ENCODE data around the gene ATRNL1. TPM values are rescaled to one million over a fixed set of nuclear protein-coding genes. Genes with fewer than 3 reads are reported as not detected.
"Not testable (repeated sequence)": the region's sequence is repeated elsewhere in the genome, so short reads cannot be mapped to it uniquely, and the experiment has no call there.

Gene ATRNL1
- total and polyA plus RNA-seq, 4 donors: 0.40 to 26.9 (median 5.3) TPM

GRCh38 chr10:115335366-115335765 is 242.2 kb downstream of the ATRNL1 start:
- H3K36me3 ChIP-seq (ENCODE audit: control insufficient read depth in 4 of 4, insufficient read depth in 3 of 4, low read depth in 1 of 4, low read length in 3 of 4): no peaks in the 10 kb centered on the region
- H3K9ac ChIP-seq (ENCODE audit: low read depth in 1 of 2, low read length in 2 of 2): no peak overlapping the region
- TF ChIP-seq FOXA2 (IDR thresholded peaks at IDR 0.05): no peak
- TF ChIP-seq TAF1 (conservative IDR thresholded peaks at IDR 0.05): no peak
- no peak for TF ChIP-seq HNF4A (conservative IDR thresholded peaks at IDR 0.05)
- TF ChIP-seq, protein P1, sequence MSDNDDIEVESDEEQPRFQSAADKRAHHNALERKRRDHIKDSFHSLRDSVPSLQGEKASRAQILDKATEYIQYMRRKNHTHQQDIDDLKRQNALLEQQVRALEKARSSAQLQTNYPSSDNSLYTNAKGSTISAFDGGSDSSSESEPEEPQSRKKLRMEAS (IDR thresholded peaks at IDR 0.05): no peak
- no peak for TF ChIP-seq RXRA (IDR thresholded peaks at IDR 0.05)
- TF ChIP-seq REST (IDR thresholded peaks at IDR 0.05): no peak
- TF ChIP-seq, protein P2, sequence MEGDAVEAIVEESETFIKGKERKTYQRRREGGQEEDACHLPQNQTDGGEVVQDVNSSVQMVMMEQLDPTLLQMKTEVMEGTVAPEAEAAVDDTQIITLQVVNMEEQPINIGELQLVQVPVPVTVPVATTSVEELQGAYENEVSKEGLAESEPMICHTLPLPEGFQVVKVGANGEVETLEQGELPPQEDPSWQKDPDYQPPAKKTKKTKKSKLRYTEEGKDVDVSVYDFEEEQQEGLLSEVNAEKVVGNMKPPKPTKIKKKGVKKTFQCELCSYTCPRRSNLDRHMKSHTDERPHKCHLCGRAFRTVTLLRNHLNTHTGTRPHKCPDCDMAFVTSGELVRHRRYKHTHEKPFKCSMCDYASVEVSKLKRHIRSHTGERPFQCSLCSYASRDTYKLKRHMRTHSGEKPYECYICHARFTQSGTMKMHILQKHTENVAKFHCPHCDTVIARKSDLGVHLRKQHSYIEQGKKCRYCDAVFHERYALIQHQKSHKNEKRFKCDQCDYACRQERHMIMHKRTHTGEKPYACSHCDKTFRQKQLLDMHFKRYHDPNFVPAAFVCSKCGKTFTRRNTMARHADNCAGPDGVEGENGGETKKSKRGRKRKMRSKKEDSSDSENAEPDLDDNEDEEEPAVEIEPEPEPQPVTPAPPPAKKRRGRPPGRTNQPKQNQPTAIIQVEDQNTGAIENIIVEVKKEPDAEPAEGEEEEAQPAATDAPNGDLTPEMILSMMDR (IDR thresholded peaks at IDR 0.05; ENCODE audit: low read depth, low read length, missing input control): no peak
- TF ChIP-seq NR2F2 (IDR thresholded peaks at IDR 0.05): no peak
- TF ChIP-seq YY1 (IDR thresholded peaks at IDR 0.05): no peak
- TF ChIP-seq, protein P3, sequence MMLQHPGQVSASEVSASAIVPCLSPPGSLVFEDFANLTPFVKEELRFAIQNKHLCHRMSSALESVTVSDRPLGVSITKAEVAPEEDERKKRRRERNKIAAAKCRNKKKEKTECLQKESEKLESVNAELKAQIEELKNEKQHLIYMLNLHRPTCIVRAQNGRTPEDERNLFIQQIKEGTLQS (IDR thresholded peaks at IDR 0.05): no peak
- TF ChIP-seq FOXA1 (IDR thresholded peaks at IDR 0.05): no peak
- TF ChIP-seq EGR1 (IDR thresholded peaks at IDR 0.05; ENCODE audit: low read depth in 2 of 2): no peak
- TF ChIP-seq GABPA (IDR thresholded peaks at IDR 0.05 in 1 of 2, conservative IDR thresholded peaks at IDR 0.05 in 1 of 2): no peak
- no peak for TF ChIP-seq JUND (IDR thresholded peaks at IDR 0.05)
- WGBS: 96% methylated on average over 1 of the region's 1 CpG
- no peak overlapping the region for H3K4me3 ChIP-seq (ENCODE audit: low read depth in 1 of 3, low read length in 3 of 3)
- no peak for DNase-seq (ENCODE audit: low spot score)
- no peaks in the 10 kb centered on the region for H3K4me1 ChIP-seq (ENCODE audit: control insufficient read depth in 4 of 4, insufficient read depth in 4 of 4, low read length in 3 of 4)
- H3K27ac ChIP-seq (ENCODE audit: low read depth in 1 of 2, low read length in 2 of 2): no peak overlapping the region
- no peaks in the 10 kb centered on the region for H3K9me3 ChIP-seq (ENCODE audit: control insufficient read depth in 4 of 4, low read length in 3 of 4)
- no peaks in the 10 kb centered on the region for H3K27me3 ChIP-seq (ENCODE audit: control insufficient read depth in 4 of 4, insufficient read depth in 4 of 4, low read length in 3 of 4)

GRCh38 chr10:115355162-115355760 is 262.1 kb downstream of the ATRNL1 start:
- DNase-seq (ENCODE audit: low spot score): no peak
- Histone ChIP-seq H3K4me1 (ENCODE audit: control insufficient read depth in 4 of 4, insufficient read depth in 4 of 4, low read length in 3 of 4) (no peaks in the 10 kb centered on the region), H3K9me3 (ENCODE audit: control insufficient read depth in 4 of 4, low read length in 3 of 4) (no peaks in the 10 kb centered on the region), H3K27me3 (ENCODE audit: control insufficient read depth in 4 of 4, insufficient read depth in 4 of 4, low read length in 3 of 4) (no peaks in the 10 kb centered on the region), H3K27ac (ENCODE audit: low read depth in 1 of 2, low read length in 2 of 2) (no peak overlapping the region), H3K9ac (ENCODE audit: low read depth in 1 of 2, low read length in 2 of 2) (peak overlapping the region in 1 of 2 donors; percentile 28), H3K36me3 (ENCODE audit: control insufficient read depth in 4 of 4, insufficient read depth in 3 of 4, low read depth in 1 of 4, low read length in 3 of 4) (no peaks in the 10 kb centered on the region), H3K4me3 (ENCODE audit: low read depth in 1 of 3, low read length in 3 of 3) (no peak overlapping the region)
- TF ChIP-seq EGR1 (IDR thresholded peaks at IDR 0.05; ENCODE audit: low read depth in 2 of 2): no peak
- no peak for TF ChIP-seq GABPA (IDR thresholded peaks at IDR 0.05 in 1 of 2, conservative IDR thresholded peaks at IDR 0.05 in 1 of 2)
- TF ChIP-seq, protein P2 (IDR thresholded peaks at IDR 0.05; ENCODE audit: low read depth, low read length, missing input control): peak; percentile 76
- TF ChIP-seq RAD21 (IDR thresholded peaks at IDR 0.05): peak; percentile 90 to 94
- 10% methylated on average over 2 of the region's 2 CpGs for WGBS

- H3K36me3 ChIP-seq (ENCODE audit: control insufficient read depth in 4 of 4, insufficient read depth in 3 of 4, low read depth in 1 of 4, low read length in 3 of 4); H3K9me3 ChIP-seq (ENCODE audit: control insufficient read depth in 4 of 4, low read length in 3 of 4); H3K9ac ChIP-seq (ENCODE audit: low read depth in 1 of 2, low read length in 2 of 2); DNase-seq (ENCODE audit: low spot score); H3K27me3 ChIP-seq (ENCODE audit: control insufficient read depth in 4 of 4, insufficient read depth in 4 of 4, low read length in 3 of 4); H3K4me3 ChIP-seq (ENCODE audit: low read depth in 1 of 3, low read length in 3 of 3); H3K4me1 ChIP-seq (ENCODE audit: control insufficient read depth in 4 of 4, insufficient read depth in 4 of 4, low read length in 3 of 4); H3K27ac ChIP-seq (ENCODE audit: low read depth in 1 of 2, low read length in 2 of 2): not testable (repeated sequence)
- 94% methylated on average over 18 of the region's 18 CpGs for WGBS
Measured at GRCh38 chr10:115367920-115368319, 274.8 kb downstream of the ATRNL1 start.

All from liver (tissue), 9 donors.